SU-DHL-6 (cell line): ENCODE data around the gene POU6F2.

Source experiments
- H2AFZ ChIP-seq: fragments of 200-600 bp; sonication (generic); 2 replicates; pipeline ENCODE4 v1.6.1; 2014; ENCODE audit warnings: low read depth, mild to moderate bottlenecking, moderate library complexity, mixed read lengths, antibody characterized with exemption, low read length; ENCODE audit not compliant: severe bottlenecking
- H3F3A ChIP-seq: fragments of 200-600 bp; shearing (Covaris generic); 2 replicates; pipeline ENCODE4 v1.6.0; 2016; ENCODE audit warnings: antibody characterized with exemption, mild to moderate bottlenecking; ENCODE audit not compliant: insufficient read depth
- H3K27ac ChIP-seq: fragments of 200-600 bp; sonication (generic); 2 replicates; pipeline ENCODE4 v1.5.1; 2016; ENCODE audit warnings: low read depth, mild to moderate bottlenecking, low read length, moderate library complexity, mixed read lengths
- H3K27me3 ChIP-seq: fragments of 200-600 bp; sonication (generic), shearing (Covaris generic); 2 replicates; pipeline ENCODE4 v1.6.0; 2014; ENCODE audit warnings: mild to moderate bottlenecking, low read length
- H3K36me3 ChIP-seq: fragments of 200-600 bp; sonication (generic); 2 replicates; pipeline ENCODE4 v1.6.1; 2014; ENCODE audit warnings: mild to moderate bottlenecking, low read length, mixed read lengths
- H3K4me2 ChIP-seq: fragments of 300-600, 200-600 bp; shearing (Covaris generic), sonication (generic); 2 replicates; pipeline ENCODE4 v1.6.0; 2014; ENCODE audit warnings: low read length, low read depth, mild to moderate bottlenecking; ENCODE audit not compliant: poor library complexity, severe bottlenecking
- H3K4me3 ChIP-seq: fragments of 200-600 bp; sonication (generic); 2 replicates; pipeline ENCODE4 v1.5.1; 2014; ENCODE audit warnings: antibody characterized with exemption, low read length, mild to moderate bottlenecking, mixed read lengths; ENCODE audit not compliant: insufficient read depth, poor library complexity, severe bottlenecking
- H3K79me2 ChIP-seq: fragments of 200-600 bp; sonication (generic); 2 replicates; pipeline ENCODE4 v1.6.1; 2014; ENCODE audit warnings: mild to moderate bottlenecking, low read length, moderate library complexity; ENCODE audit not compliant: insufficient read depth
- H3K9ac ChIP-seq: fragments of 200-600 bp; sonication (generic); 2 replicates; pipeline ENCODE4 v1.7.0; 2014; ENCODE audit warnings: mild to moderate bottlenecking, low read length
- H3K9me2 ChIP-seq: fragments of 200-600 bp; sonication (generic); replicated peaks from 2 replicates; pipeline ENCODE4 v1.6.1; 2014; ENCODE audit warnings: low read length; ENCODE audit not compliant: insufficient read depth
- H3K9me3 ChIP-seq: fragments of 200-600 bp; sonication (generic); 2 replicates; pipeline ENCODE4 v1.6.1; 2014; ENCODE audit warnings: low read length, mixed read lengths; ENCODE audit not compliant: insufficient read depth
- H4K20me1 ChIP-seq: fragments of 200-600 bp; sonication (generic); 2 replicates; pipeline ENCODE4 v1.6.1; 2014; ENCODE audit warnings: low read depth, mild to moderate bottlenecking, antibody characterized with exemption, low read length, moderate library complexity, mixed read lengths
- CTCF ChIP-seq: fragments of 200-600 bp; sonication (generic); IDR thresholded peaks from one replicate; pipeline ENCODE4 v1.5.1; 2017; ENCODE audit warnings: antibody characterized with exemption, mild to moderate bottlenecking, low read length, moderate library complexity; ENCODE audit not compliant: insufficient read depth, poor library complexity, severe bottlenecking
- EZH2phosphoT487 ChIP-seq: fragments of 200-600 bp; sonication (generic), shearing (Covaris generic); conservative IDR thresholded peaks from 2 replicates; pipeline ENCODE4 v1.6.1; 2018; ENCODE audit warnings: mild to moderate bottlenecking, antibody characterized with exemption, low read length, moderate library complexity, mixed read lengths

POU6F2 gene

GRCh38 chr7:39406467-39406866 is 428.8 kb downstream of the POU6F2 start:
- H3K9ac ChIP-seq: no peak overlapping the region
- no peak overlapping the region for H3K4me3 ChIP-seq
- H4K20me1 ChIP-seq: no peaks in the 10 kb centered on the region
- H3F3A ChIP-seq: no peaks in the 10 kb centered on the region
- no peaks in the 10 kb centered on the region for H3K9me3 ChIP-seq
- H3K27ac ChIP-seq: no peak overlapping the region
- no peak for TF ChIP-seq EZH2phosphoT487
- no peak for TF ChIP-seq CTCF
- H3K36me3 ChIP-seq: no peaks in the 10 kb centered on the region
- no peaks in the 10 kb centered on the region for H3K9me2 ChIP-seq
- no peak overlapping the region for H3K4me2 ChIP-seq
- no peaks in the 10 kb centered on the region; the same call in 1 of the 2 replicates for H3K27me3 ChIP-seq
- H3K79me2 ChIP-seq: no peaks in the 10 kb centered on the region
- no peak overlapping the region for H2AFZ ChIP-seq

GRCh38 chr7:39407137-39407536 is 429.4 kb downstream of the POU6F2 start:
- Histone ChIP-seq H3K27me3 (no peaks in the 10 kb centered on the region; the same call in 1 of the 2 replicates), H3K4me3 (no peak overlapping the region), H3K9ac (no peak overlapping the region), H3K9me3 (no peaks in the 10 kb centered on the region), H3F3A (no peaks in the 10 kb centered on the region), H3K36me3 (no peaks in the 10 kb centered on the region), H2AFZ (no peak overlapping the region), H3K4me2 (no peak overlapping the region), H3K27ac (no peak overlapping the region), H3K9me2 (no peaks in the 10 kb centered on the region), H4K20me1 (no peaks in the 10 kb centered on the region), H3K79me2 (no peaks in the 10 kb centered on the region)
- no peak for TF ChIP-seq CTCF
- TF ChIP-seq EZH2phosphoT487: no peak

- Histone ChIP-seq H3K4me3 (no peak overlapping the region), H3K79me2 (no peaks in the 10 kb centered on the region), H3K9ac (no peak overlapping the region), H3K27ac (no peak overlapping the region), H4K20me1 (no peaks in the 10 kb centered on the region), H2AFZ (no peak overlapping the region), H3K27me3 (no peaks in the 10 kb centered on the region; the same call in 1 of the 2 replicates), H3K9me3 (no peaks in the 10 kb centered on the region), H3F3A (no peaks in the 10 kb centered on the region), H3K4me2 (no peak overlapping the region), H3K9me2 (no peaks in the 10 kb centered on the region), H3K36me3 (no peaks in the 10 kb centered on the region)
- no peak for TF ChIP-seq EZH2phosphoT487
- no peak for TF ChIP-seq CTCF
Measured at GRCh38 chr7:39407723-39408122, 430.0 kb downstream of the POU6F2 start.

GRCh38 chr7:39408906-39409305 is 431.2 kb downstream of the POU6F2 start:
- no peak for TF ChIP-seq CTCF
- TF ChIP-seq EZH2phosphoT487: no peak
- Histone ChIP-seq H3F3A (no peaks in the 10 kb centered on the region), H3K36me3 (no peaks in the 10 kb centered on the region), H3K27ac (no peak overlapping the region), H3K79me2 (no peaks in the 10 kb centered on the region), H3K4me2 (no peak overlapping the region), H3K9ac (no peak overlapping the region), H3K9me3 (no peaks in the 10 kb centered on the region), H2AFZ (no peak overlapping the region), H4K20me1 (no peaks in the 10 kb centered on the region), H3K4me3 (no peak overlapping the region), H3K9me2 (no peaks in the 10 kb centered on the region), H3K27me3 (no peaks in the 10 kb centered on the region; the same call in 1 of the 2 replicates)
